ENCODE data around the gene KIF1A. TPM values are rescaled to one million over a fixed set of nuclear protein-coding genes. Genes with fewer than 3 reads are reported as not detected.
"Not testable (repeated sequence)": the region's sequence is repeated elsewhere in the genome, so short reads cannot be mapped to it uniquely, and the experiment has no call there.

The KIF1A gene
- total and polyA plus RNA-seq, 2 of the 8 experiments (the other 6 are each of a cell fraction or from before 2014, with no cell fraction given): 61.3 to 281 TPM

DNA sequence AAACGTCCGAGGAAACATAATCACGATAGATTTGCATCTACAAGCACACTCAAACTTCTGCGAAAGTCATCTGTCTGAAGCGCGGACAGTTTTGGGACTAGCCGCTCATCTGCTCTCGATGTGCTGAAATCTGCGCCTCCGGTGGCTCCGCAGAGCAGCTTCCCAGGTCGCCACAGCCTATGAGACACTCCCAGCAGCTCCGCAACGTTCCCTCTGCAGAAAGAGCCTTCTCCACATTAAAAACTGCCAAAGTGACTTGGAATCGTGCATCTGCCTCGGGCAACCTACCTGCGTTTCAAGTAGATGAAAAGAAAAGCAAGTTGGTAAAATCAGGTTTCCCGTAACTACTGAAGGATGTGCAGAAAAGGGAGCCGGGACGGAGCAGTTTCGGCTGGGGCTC is 119.4 kb downstream of the KIF1A start:
- H2BK12ac ChIP-seq (ENCODE audit: low read depth, low read length); H3K4me3 ChIP-seq (ENCODE audit: extremely low read depth in 1 of 4, insufficient read depth in 2 of 4, low read depth in 3 of 4, low read length in 4 of 4); H4K91ac ChIP-seq (replicated peaks; ENCODE audit: insufficient read length, low read length); H3K18ac ChIP-seq (ENCODE audit: extremely low read depth, low read length); POLR2A ChIA-PET (ENCODE audit: partially characterized antibody); H3K4ac ChIP-seq (replicated peaks; ENCODE audit: insufficient read length, low read depth, low read length); H3K79me1 ChIP-seq (ENCODE audit: low read depth, low read length); H3K79me2 ChIP-seq (ENCODE audit: control insufficient read depth in 1 of 2, insufficient read depth in 2 of 2, low read length in 2 of 2); H4K20me1 ChIP-seq (replicated peaks in 1 of 2; ENCODE audit: control insufficient read depth in 1 of 2, insufficient read depth in 2 of 2, low read length in 2 of 2); H2AFZ ChIP-seq (ENCODE audit: low read length); H4K8ac ChIP-seq (ENCODE audit: extremely low read depth, insufficient read depth, low read length); DNase-seq (ENCODE audit: low read depth in 1 of 2, low spot score in 2 of 2); H3K23me2 ChIP-seq (ENCODE audit: low read depth, low read length); H2BK5ac ChIP-seq (ENCODE audit: low read depth, low read length); H3K9me3 ChIP-seq (ENCODE audit: insufficient read depth in 2 of 2, low read depth in 1 of 2, low read length in 1 of 2); H3K27me3 ChIP-seq (replicated peaks in 1 of 4; ENCODE audit: control insufficient read depth in 3 of 4, extremely low read depth in 1 of 4, insufficient read depth in 3 of 4, low read length in 3 of 4); H2AK5ac ChIP-seq (ENCODE audit: low read depth, low read length); H3K27ac ChIP-seq (ENCODE audit: low read depth, low read length); H3K23ac ChIP-seq (ENCODE audit: insufficient read length); H4K5ac ChIP-seq (ENCODE audit: insufficient read length, low read depth, low read length); H3K9ac ChIP-seq (replicated peaks in 1 of 4; ENCODE audit: extremely low read depth in 1 of 4, low read depth in 3 of 4, low read length in 3 of 4); H3K36me3 ChIP-seq (ENCODE audit: control insufficient read depth in 2 of 4, insufficient read depth in 4 of 4, low read length in 3 of 4); H3K14ac ChIP-seq (ENCODE audit: insufficient read length); H3K56ac ChIP-seq (replicated peaks; ENCODE audit: insufficient read length, low read depth, low read length); H2BK120ac ChIP-seq (replicated peaks; ENCODE audit: low read depth, low read length); H2BK20ac ChIP-seq (ENCODE audit: low read length); H3K4me1 ChIP-seq (replicated peaks in 1 of 4; ENCODE audit: control insufficient read depth in 3 of 4, insufficient read depth in 4 of 4, low read length in 3 of 4); H3K4me2 ChIP-seq (ENCODE audit: insufficient read depth in 1 of 2, low read depth in 2 of 2, low read length in 2 of 2); FAIRE-seq; H2BK15ac ChIP-seq (ENCODE audit: low read length): not testable (repeated sequence)
- 79% methylated on average over 18 of the region's 21 CpGs; no CpG with 5 or more reads in 1 of the 2 experiments for WGBS, 2 experiments (ENCODE audit: extremely low coverage in 1 of 2, insufficient coverage in 1 of 2, insufficient read length in 1 of 2, insufficient replicate concordance in 2 of 2, low coverage in 1 of 2, low lambda C conversion rate in 2 of 2, missing lambda C conversion rate in 1 of 2)
- CTCF ChIA-PET (ENCODE audit: partially characterized antibody): interaction anchor here (0.7 to 0.9 kb wide), 2 partner anchors 52 to 286 kb away, joined by 3 read pairs; no protein-coding TSS in a partner anchor

DNA sequence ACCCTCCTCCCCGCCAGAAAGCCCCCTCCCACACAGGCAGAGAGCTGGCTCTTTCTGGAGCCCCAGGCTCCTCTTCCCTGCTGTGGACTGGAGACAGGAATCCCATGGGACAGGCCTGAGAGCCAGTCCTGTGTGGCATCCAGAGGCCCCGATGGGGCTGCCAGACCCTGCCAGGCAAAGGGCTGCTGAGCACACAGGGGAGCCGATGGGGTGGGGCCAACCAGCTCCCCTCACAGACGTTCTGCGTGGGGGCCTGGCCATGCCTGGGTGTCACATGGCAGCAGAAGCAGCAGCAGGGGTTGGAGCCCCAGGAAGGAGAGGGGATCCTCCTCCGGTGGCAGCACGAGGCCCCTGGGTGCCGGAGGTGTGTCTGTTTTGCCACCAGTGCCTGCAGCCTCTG is 120.2 kb downstream of the KIF1A start:
- H2BK15ac ChIP-seq (ENCODE audit: low read length); H2BK5ac ChIP-seq (ENCODE audit: low read depth, low read length); H2AK5ac ChIP-seq (ENCODE audit: low read depth, low read length); H3K27me3 ChIP-seq (replicated peaks in 1 of 4; ENCODE audit: control insufficient read depth in 3 of 4, extremely low read depth in 1 of 4, insufficient read depth in 3 of 4, low read length in 3 of 4); H3K4me1 ChIP-seq (replicated peaks in 1 of 4; ENCODE audit: control insufficient read depth in 3 of 4, insufficient read depth in 4 of 4, low read length in 3 of 4); H3K56ac ChIP-seq (replicated peaks; ENCODE audit: insufficient read length, low read depth, low read length); H2AFZ ChIP-seq (ENCODE audit: low read length); H3K4ac ChIP-seq (replicated peaks; ENCODE audit: insufficient read length, low read depth, low read length); H2BK120ac ChIP-seq (replicated peaks; ENCODE audit: low read depth, low read length); H3K4me2 ChIP-seq (ENCODE audit: insufficient read depth in 1 of 2, low read depth in 2 of 2, low read length in 2 of 2); H3K79me1 ChIP-seq (ENCODE audit: low read depth, low read length); FAIRE-seq; H3K14ac ChIP-seq (ENCODE audit: insufficient read length); H4K5ac ChIP-seq (ENCODE audit: insufficient read length, low read depth, low read length); H3K4me3 ChIP-seq (ENCODE audit: extremely low read depth in 1 of 4, insufficient read depth in 2 of 4, low read depth in 3 of 4, low read length in 4 of 4); H4K20me1 ChIP-seq (replicated peaks in 1 of 2; ENCODE audit: control insufficient read depth in 1 of 2, insufficient read depth in 2 of 2, low read length in 2 of 2); DNase-seq (ENCODE audit: low read depth in 1 of 2, low spot score in 2 of 2); H3K9ac ChIP-seq (replicated peaks in 1 of 4; ENCODE audit: extremely low read depth in 1 of 4, low read depth in 3 of 4, low read length in 3 of 4); H3K23me2 ChIP-seq (ENCODE audit: low read depth, low read length); H3K79me2 ChIP-seq (ENCODE audit: control insufficient read depth in 1 of 2, insufficient read depth in 2 of 2, low read length in 2 of 2); H2BK20ac ChIP-seq (ENCODE audit: low read length); H4K91ac ChIP-seq (replicated peaks; ENCODE audit: insufficient read length, low read length); H3K9me3 ChIP-seq (ENCODE audit: insufficient read depth in 2 of 2, low read depth in 1 of 2, low read length in 1 of 2); H3K27ac ChIP-seq (ENCODE audit: low read depth, low read length); H3K23ac ChIP-seq (ENCODE audit: insufficient read length); H3K36me3 ChIP-seq (ENCODE audit: control insufficient read depth in 2 of 4, insufficient read depth in 4 of 4, low read length in 3 of 4); H3K18ac ChIP-seq (ENCODE audit: extremely low read depth, low read length); H2BK12ac ChIP-seq (ENCODE audit: low read depth, low read length); POLR2A ChIA-PET (ENCODE audit: partially characterized antibody); CTCF ChIA-PET (ENCODE audit: partially characterized antibody): not testable (repeated sequence)
- 63% methylated on average over 3 of the region's 8 CpGs; no CpG with 5 or more reads in 1 of the 2 experiments for WGBS, 2 experiments (ENCODE audit: extremely low coverage in 1 of 2, insufficient coverage in 1 of 2, insufficient read length in 1 of 2, insufficient replicate concordance in 2 of 2, low coverage in 1 of 2, low lambda C conversion rate in 2 of 2, missing lambda C conversion rate in 1 of 2)
- peak overlapping the region; percentile 51; the same call in 1 of the 2 replicates for H4K8ac ChIP-seq (ENCODE audit: extremely low read depth, insufficient read depth, low read length)
